Panc1 (cell line): ENCODE data around the gene LAMB4. TPM values are rescaled to one million over a fixed set of nuclear protein-coding genes. Genes with fewer than 3 reads are reported as not detected.
A peak's percentile ranks its signal among the peaks of the same experiment; 100 is the strongest.

Experiments used
- ATAC-seq: fragments of 200-7000 bp; cut with Tn5 transposase; 2 replicates; pipeline ENCODE4 v1.9.1; 2020; ENCODE audit warnings: mild to moderate bottlenecking, moderate library complexity
- BruUV-seq: library from RNA; stranded (reverse); fragments of 400-500 nt; replicated peaks from 2 replicates; lab custom pipeline; 2021; lab: Mats Ljungman, UMichigan
- CTCF ChIA-PET: fragments of 300-600 bp; sonication (Branson Sonifier 250); formaldehyde crosslinking; loops from one replicate; lab custom pipeline; 2022; ENCODE audit warnings: antibody characterized with exemption; lab: Charles Lee
- POLR2A ChIA-PET: fragments of 300-600 bp; sonication (Branson Sonifier 250); formaldehyde crosslinking; loops from one replicate; lab custom pipeline; 2022; ENCODE audit warnings: antibody characterized with exemption; lab: Charles Lee
- DNase-seq: peaks from one replicate; pipeline ENCODE4 v3.0.0-alpha.2; 2010; ENCODE audit warnings: low read depth, low spot score
- H3K27ac ChIP-seq: 2 replicates; pipeline ENCODE4 v1.5.1; 2011; ENCODE audit warnings: mild to moderate bottlenecking, low read length, inconsistent platforms
- H3K27me3 ChIP-seq: fragments of 200-500 bp; sonication (Bioruptor generic); 2 replicates; pipeline ENCODE4 v1.6.0; 2014; ENCODE audit warnings: low read length, inconsistent platforms; ENCODE audit not compliant: control insufficient read depth, insufficient read depth
- H3K36me3 ChIP-seq: fragments of 200-500 bp; sonication (Bioruptor generic); 2 replicates; pipeline ENCODE4 v1.5.1; 2014; ENCODE audit warnings: inconsistent platforms, mild to moderate bottlenecking, low read length, moderate library complexity; ENCODE audit not compliant: control insufficient read depth, insufficient read depth
- H3K4me1 ChIP-seq: 2 replicates; pipeline ENCODE4 v1.5.1; 2011; ENCODE audit warnings: inconsistent platforms, mild to moderate bottlenecking, low read length, moderate library complexity; ENCODE audit not compliant: control insufficient read depth, insufficient read depth
- H3K4me3 ChIP-seq, 2 experiments: 2 replicates each; pipeline ENCODE4 v1.5.1; 2011 to 2012; ENCODE audit warnings: low read depth in 2 of 2, low read length in 2 of 2, mild to moderate bottlenecking in 2 of 2, inconsistent platforms in 1 of 2, moderate library complexity in 1 of 2
- H3K9me3 ChIP-seq: fragments of 200-500 bp; sonication (Bioruptor generic); 2 replicates; pipeline ENCODE4 v1.5.1; 2014; ENCODE audit warnings: low read depth, mild to moderate bottlenecking, inconsistent platforms, low read length, moderate library complexity; ENCODE audit not compliant: control insufficient read depth, insufficient read depth
- POLR2AphosphoS5 ChIP-seq: IDR thresholded peaks from 2 replicates; pipeline ENCODE4 v1.6.1; 2012; ENCODE audit warnings: mild to moderate bottlenecking, low read depth, low read length, moderate library complexity
- SIN3A ChIP-seq: IDR thresholded peaks from 2 replicates; pipeline ENCODE4 v1.6.1; 2012; ENCODE audit warnings: low read depth, mild to moderate bottlenecking, low read length, moderate library complexity, borderline replicate concordance; ENCODE audit not compliant: insufficient read depth
- TCF7L2 ChIP-seq: IDR thresholded peaks from 2 replicates; pipeline ENCODE4 v1.6.1; 2011; ENCODE audit warnings: mild to moderate bottlenecking, low read depth, low read length, inconsistent platforms
- in situ Hi-C: cut with HindIII; loops from 2 replicates; pipeline ENCODE4 v1.10.0; 2016; ENCODE audit warnings: low sequenced_read_pairs, low pct_unique_long_range_greater_than_20kb
- intact Hi-C: fragments of 100-400 bp; cut with micrococcal nuclease; formaldehyde crosslinking; loops from one replicate; pipeline ENCODE4 v1.10.0; 2022; ENCODE audit not compliant: unreplicated experiment
- total RNA-seq: library from RNA; stranded (reverse); gene quantifications from one replicate; pipeline ENCODE4 v1.2.1, GENCODE V29; 2021; ENCODE audit not compliant: unreplicated experiment
- TF ChIP-seq, protein P1 (sequence below): fragments of 450-650 bp; IDR thresholded peaks from 2 replicates; pipeline ENCODE4 v1.5.1; 2017; ENCODE audit warnings: mild to moderate bottlenecking
- TF ChIP-seq, protein P2 (sequence below), 2 experiments: IDR thresholded peaks; 2 replicates each; pipeline ENCODE4 v1.6.1; 2011 to 2012; ENCODE audit warnings: low read depth in 2 of 2, control low read depth in 1 of 2, low read length in 1 of 2, mild to moderate bottlenecking in 1 of 2, moderate library complexity in 1 of 2; ENCODE audit not compliant: insufficient read depth in 1 of 2

The LAMB4 gene
- total RNA-seq, 1 experiment from 2014 or later = not detected

DNA sequence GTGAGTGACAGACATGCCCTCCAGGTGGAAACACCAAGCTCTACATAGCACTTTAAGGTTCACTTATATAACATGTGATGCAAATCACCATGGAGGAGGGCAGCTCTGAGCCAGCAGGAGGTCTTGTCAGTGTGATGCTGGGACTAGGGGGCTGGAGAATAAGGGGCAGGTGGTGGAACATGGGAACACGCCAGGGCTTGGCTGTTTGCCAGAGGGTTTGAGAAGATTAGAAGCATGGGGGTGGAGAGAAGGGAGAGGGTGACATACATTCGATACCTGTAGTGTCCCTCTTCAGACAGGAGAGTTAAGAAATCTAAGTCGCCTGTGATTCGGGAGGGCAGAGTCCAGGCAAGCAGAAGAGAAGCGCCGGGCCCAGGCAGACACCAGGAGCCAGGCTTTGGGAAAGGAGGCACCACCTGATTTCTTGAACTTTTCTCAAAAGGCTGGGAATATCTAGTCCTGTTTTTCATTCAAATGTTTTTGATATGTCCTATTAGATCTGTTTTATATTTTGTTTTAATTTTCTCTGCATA is 16.9 kb upstream of the LAMB4 start:
- Histone ChIP-seq H3K4me1 (peaks cover 4% of the 10 kb centered on the region; the same call in 1 of the 2 replicates), H3K4me3 (no peak overlapping the region), H3K27me3 (peaks cover 3% of the 10 kb centered on the region; the same call in 1 of the 2 replicates), H3K27ac (no peak overlapping the region), H3K36me3 (no peaks in the 10 kb centered on the region), H3K9me3 (no peaks in the 10 kb centered on the region)
- intact Hi-C loops (loop anchor here (5.0 to 10.0 kb wide), 3 partner anchors 35 to 212 kb away; no protein-coding TSS in a partner anchor), in situ Hi-C loops (no loop called here)
- no TSS peak for BruUV-seq
- no peak for ATAC-seq
- no peak for DNase-seq
- TF ChIP-seq POLR2AphosphoS5 = no peak
- no peak for TF ChIP-seq TCF7L2
- TF ChIP-seq, protein P1, sequence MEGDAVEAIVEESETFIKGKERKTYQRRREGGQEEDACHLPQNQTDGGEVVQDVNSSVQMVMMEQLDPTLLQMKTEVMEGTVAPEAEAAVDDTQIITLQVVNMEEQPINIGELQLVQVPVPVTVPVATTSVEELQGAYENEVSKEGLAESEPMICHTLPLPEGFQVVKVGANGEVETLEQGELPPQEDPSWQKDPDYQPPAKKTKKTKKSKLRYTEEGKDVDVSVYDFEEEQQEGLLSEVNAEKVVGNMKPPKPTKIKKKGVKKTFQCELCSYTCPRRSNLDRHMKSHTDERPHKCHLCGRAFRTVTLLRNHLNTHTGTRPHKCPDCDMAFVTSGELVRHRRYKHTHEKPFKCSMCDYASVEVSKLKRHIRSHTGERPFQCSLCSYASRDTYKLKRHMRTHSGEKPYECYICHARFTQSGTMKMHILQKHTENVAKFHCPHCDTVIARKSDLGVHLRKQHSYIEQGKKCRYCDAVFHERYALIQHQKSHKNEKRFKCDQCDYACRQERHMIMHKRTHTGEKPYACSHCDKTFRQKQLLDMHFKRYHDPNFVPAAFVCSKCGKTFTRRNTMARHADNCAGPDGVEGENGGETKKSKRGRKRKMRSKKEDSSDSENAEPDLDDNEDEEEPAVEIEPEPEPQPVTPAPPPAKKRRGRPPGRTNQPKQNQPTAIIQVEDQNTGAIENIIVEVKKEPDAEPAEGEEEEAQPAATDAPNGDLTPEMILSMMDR = no peak
- TF ChIP-seq, protein P2, sequence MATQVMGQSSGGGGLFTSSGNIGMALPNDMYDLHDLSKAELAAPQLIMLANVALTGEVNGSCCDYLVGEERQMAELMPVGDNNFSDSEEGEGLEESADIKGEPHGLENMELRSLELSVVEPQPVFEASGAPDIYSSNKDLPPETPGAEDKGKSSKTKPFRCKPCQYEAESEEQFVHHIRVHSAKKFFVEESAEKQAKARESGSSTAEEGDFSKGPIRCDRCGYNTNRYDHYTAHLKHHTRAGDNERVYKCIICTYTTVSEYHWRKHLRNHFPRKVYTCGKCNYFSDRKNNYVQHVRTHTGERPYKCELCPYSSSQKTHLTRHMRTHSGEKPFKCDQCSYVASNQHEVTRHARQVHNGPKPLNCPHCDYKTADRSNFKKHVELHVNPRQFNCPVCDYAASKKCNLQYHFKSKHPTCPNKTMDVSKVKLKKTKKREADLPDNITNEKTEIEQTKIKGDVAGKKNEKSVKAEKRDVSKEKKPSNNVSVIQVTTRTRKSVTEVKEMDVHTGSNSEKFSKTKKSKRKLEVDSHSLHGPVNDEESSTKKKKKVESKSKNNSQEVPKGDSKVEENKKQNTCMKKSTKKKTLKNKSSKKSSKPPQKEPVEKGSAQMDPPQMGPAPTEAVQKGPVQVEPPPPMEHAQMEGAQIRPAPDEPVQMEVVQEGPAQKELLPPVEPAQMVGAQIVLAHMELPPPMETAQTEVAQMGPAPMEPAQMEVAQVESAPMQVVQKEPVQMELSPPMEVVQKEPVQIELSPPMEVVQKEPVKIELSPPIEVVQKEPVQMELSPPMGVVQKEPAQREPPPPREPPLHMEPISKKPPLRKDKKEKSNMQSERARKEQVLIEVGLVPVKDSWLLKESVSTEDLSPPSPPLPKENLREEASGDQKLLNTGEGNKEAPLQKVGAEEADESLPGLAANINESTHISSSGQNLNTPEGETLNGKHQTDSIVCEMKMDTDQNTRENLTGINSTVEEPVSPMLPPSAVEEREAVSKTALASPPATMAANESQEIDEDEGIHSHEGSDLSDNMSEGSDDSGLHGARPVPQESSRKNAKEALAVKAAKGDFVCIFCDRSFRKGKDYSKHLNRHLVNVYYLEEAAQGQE (IDR thresholded peaks at IDR 0.05; ENCODE audit: insufficient read depth in 1 of 2, low read depth in 2 of 2, low read length in 1 of 2) = no peak
- no peak for TF ChIP-seq SIN3A
- ChIA-PET CTCF (no interaction called here), POLR2A (no interaction called here)

DNA sequence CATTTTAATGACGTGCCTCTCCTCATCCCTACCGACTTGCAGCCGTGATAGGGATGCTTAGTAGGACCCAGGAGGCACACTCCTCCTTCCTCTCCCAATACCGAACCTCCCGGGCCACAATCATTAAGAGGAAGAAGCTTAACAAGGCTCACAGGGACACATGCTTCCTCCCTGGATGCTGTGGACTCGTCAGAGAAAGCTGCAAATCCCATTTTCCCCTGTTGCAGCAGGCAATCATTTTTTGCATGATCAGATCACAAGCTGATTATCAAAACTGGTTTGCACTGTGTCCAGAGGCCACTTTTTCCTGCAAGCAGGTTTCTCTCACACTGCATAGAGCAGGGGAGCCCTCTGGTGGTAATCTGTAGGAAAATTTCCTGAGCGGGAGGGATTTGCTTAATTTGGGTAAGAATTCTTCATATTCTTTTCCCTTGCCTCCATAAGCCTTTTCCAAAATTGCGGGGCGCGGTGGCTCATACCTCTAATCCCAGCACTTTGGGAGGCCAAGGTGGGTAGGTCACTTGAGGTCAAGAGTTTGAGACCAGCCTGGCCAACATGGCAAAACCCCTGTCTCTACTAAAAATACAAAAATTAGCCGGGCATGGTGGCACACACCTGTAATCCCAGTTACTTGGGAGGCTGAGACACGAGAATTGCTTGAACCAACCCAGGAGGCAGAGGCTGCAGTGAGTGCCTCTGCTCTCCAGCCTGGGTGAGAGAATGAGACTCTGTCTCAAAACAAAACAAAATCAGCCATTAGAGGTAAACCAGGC is 16.1 kb upstream of the LAMB4 start:
- no peak for TF ChIP-seq POLR2AphosphoS5
- no peak for TF ChIP-seq SIN3A
- no peak for TF ChIP-seq TCF7L2
- TF ChIP-seq, protein P1 = peak; percentile 96
- TF ChIP-seq, protein P2 (IDR thresholded peaks at IDR 0.05; ENCODE audit: insufficient read depth in 1 of 2, low read depth in 2 of 2, low read length in 1 of 2) = no peak

More for the DNA sequence above, 16.1 kb upstream of the LAMB4 start:
- peaks cover 3% of the 10 kb centered on the region; the same call in 1 of the 2 replicates for H3K27me3 ChIP-seq
- ChIA-PET POLR2A (no interaction called here), CTCF (interaction anchor here (0.6 to 1.4 kb wide), 8 partner anchors 9 to 368 kb away, joined by 3 to 11 read pairs (median 5); no protein-coding TSS in a partner anchor)
- in situ Hi-C loops = no loop called here
- H3K9me3 ChIP-seq = no peaks in the 10 kb centered on the region
- H3K4me3 ChIP-seq = peak overlapping the region in 1 of 2 experiments; percentile 43; a peak in 2 of 4 replicates
- intact Hi-C loops = loop anchor here (5.0 to 10.0 kb wide), 3 partner anchors 34 to 211 kb away; no protein-coding TSS in a partner anchor
- peaks cover 4% of the 10 kb centered on the region; the same call in 1 of the 2 replicates for H3K4me1 ChIP-seq
- H3K27ac ChIP-seq = no peak overlapping the region
- ATAC-seq = peak; percentile 88
- no peaks in the 10 kb centered on the region for H3K36me3 ChIP-seq
- DNase-seq = peak; percentile 71
- BruUV-seq = no TSS peak
